SH-SY5Y (cell line): ENCODE data around the gene PAPSS2.

ENCODE experiments used
- GATA2 ChIP-seq: IDR thresholded peaks from 2 replicates; pipeline ENCODE4 v1.6.1; 2011; ENCODE audit warnings: mild to moderate bottlenecking, low read depth, low read length
- GATA3 ChIP-seq: IDR thresholded peaks from 2 replicates; pipeline ENCODE4 v1.6.1; 2011; ENCODE audit warnings: low read depth, mild to moderate bottlenecking, low read length, moderate library complexity

DNA sequence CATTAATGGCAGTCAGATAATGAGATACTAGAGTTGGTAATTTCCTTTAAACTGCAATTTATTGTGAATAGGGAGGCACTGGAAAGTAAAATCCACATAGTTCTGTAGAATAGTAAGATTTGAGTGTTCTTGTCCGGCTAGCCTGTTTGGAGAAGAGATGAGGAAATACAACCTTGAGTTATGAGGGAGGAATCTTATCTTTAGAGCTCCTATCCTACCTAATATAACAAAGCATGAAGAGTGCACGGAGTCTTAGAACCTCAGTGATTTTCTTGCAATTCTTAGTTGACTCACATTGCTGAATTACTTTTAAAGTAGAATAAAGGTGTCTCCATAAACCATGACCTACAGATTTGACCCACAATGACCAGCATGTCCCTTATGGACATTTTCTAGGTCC lies 84.9 kb downstream of the PAPSS2 start:
- TF ChIP-seq GATA2 = no peak
- TF ChIP-seq GATA3 = no peak
